Activated CD8-positive, alpha-beta T cell treated with anti-CD3 and anti-CD28 coated beads for 36 hours (primary cell): Measurements from ENCODE around the gene ZNF574. TPM values are rescaled to one million over a fixed set of nuclear protein-coding genes. Genes with fewer than 3 reads are reported as not detected.
A peak's percentile ranks its signal among the peaks of the same experiment; 100 is the strongest.
"Not testable (repeated sequence)": the region's sequence is repeated elsewhere in the genome, so short reads cannot be mapped to it uniquely, and the experiment has no call there.

Source experiments
- ATAC-seq: fragments of 200-7000 bp; cut with Tn5 transposase; one replicate; pipeline ENCODE4 v1.10.0; 2021; ENCODE audit warnings: mild to moderate bottlenecking, moderate library complexity
- CTCF ChIA-PET: fragments of 350-600 bp; sonication (Branson Sonifier 250); formaldehyde crosslinking; loops from one replicate; lab custom pipeline; 2021; ENCODE audit warnings: antibody characterized with exemption; lab: Charles Lee
- POLR2A ChIA-PET: fragments of 350-600 bp; sonication (Branson Sonifier 250); formaldehyde crosslinking; loops from one replicate; lab custom pipeline; 2021; ENCODE audit warnings: antibody characterized with exemption; lab: Charles Lee
- DNase-seq: peaks from one replicate; pipeline ENCODE4 v3.0.0-alpha.2; 2020
- H3K27ac Mint-ChIP-seq: one replicate; pipeline ENCODE4 v1.8.0; 2021; ENCODE audit warnings: mild to moderate bottlenecking, mixed read lengths
- H3K27me3 Mint-ChIP-seq: one replicate; pipeline ENCODE4 v1.8.0; 2021; ENCODE audit warnings: mixed read lengths
- H3K36me3 Mint-ChIP-seq: one replicate; pipeline ENCODE4 v1.8.0; 2021; ENCODE audit warnings: low read depth, mixed read lengths
- H3K4me1 Mint-ChIP-seq: one replicate; pipeline ENCODE4 v1.8.0; 2021; ENCODE audit warnings: low read depth, mixed read lengths
- H3K4me3 Mint-ChIP-seq: one replicate; pipeline ENCODE4 v1.8.0; 2021; ENCODE audit warnings: mild to moderate bottlenecking, moderate library complexity, mixed read lengths
- H3K9me3 Mint-ChIP-seq: one replicate; pipeline ENCODE4 v1.8.0; 2021; ENCODE audit warnings: mixed read lengths
- CTCF ChIP-seq: fragments of 200-600 bp; IDR thresholded peaks from one replicate; pipeline ENCODE4 v1.8.0; 2022; ENCODE audit warnings: antibody characterized with exemption, mild to moderate bottlenecking
- intact Hi-C: fragments of 100-400 bp; cut with micrococcal nuclease; formaldehyde crosslinking; loops from one replicate; pipeline ENCODE4 v1.10.0; 2022
- total RNA-seq, 2 experiments: library from RNA; stranded (reverse); gene quantifications; one replicate each; pipeline ENCODE4 v1.2.3, GENCODE V29; 2021

The ZNF574 gene
- total RNA-seq, 2 experiments from 2014 or later, result 12.4 to 12.8 TPM

- H3K4me1 Mint-ChIP-seq, result peaks cover 3% of the 10 kb centered on the region
- ATAC-seq (no peak), DNase-seq (no peak)
- H3K4me3 Mint-ChIP-seq, result no peak overlapping the region
- H3K27me3 Mint-ChIP-seq, result no peaks in the 10 kb centered on the region
- no peak for TF ChIP-seq CTCF
- H3K36me3 Mint-ChIP-seq, result no peaks in the 10 kb centered on the region
- H3K9me3 Mint-ChIP-seq, result no peaks in the 10 kb centered on the region
- CTCF ChIA-PET, result no interaction called here
- POLR2A ChIA-PET, result no interaction called here
- intact Hi-C loops, result no loop called here
- H3K27ac Mint-ChIP-seq, result no peak overlapping the region
Measured at GRCh38 chr19:42033413-42033812, 42.6 kb upstream of the ZNF574 start.

- intact Hi-C loops, H3K9me3 Mint-ChIP-seq, H3K27ac Mint-ChIP-seq, H3K4me3 Mint-ChIP-seq, H3K27me3 Mint-ChIP-seq, H3K36me3 Mint-ChIP-seq, H3K4me1 Mint-ChIP-seq, POLR2A ChIA-PET: not testable (repeated sequence)
- ATAC-seq, result peak; percentile 97
- TF ChIP-seq CTCF, result peak; percentile 97
- CTCF ChIA-PET, result interaction anchor here (0.6 to 2.0 kb wide), 35 partner anchors 8 to 407 kb away, joined by 3 to 11 read pairs (median 4); partner anchors contain the start of genes RABAC1 and RPS19
- peak; percentile 79 for DNase-seq
Measured at GRCh38 chr19:42034640-42035391, 41.1 kb upstream of the ZNF574 start.

GRCh38 chr19:42037649-42038048 lies 38.3 kb upstream of the ZNF574 start:
- ChIA-PET CTCF (interaction anchor here (1.7 kb wide), 1 partner anchor 9 kb away, joined by 12 read pairs; no protein-coding TSS in a partner anchor), POLR2A (interaction anchor here (0.9 kb wide), 1 partner anchor 12 kb away, joined by 3 read pairs; no protein-coding TSS in a partner anchor)
- Mint-ChIP-seq H3K27me3 (no peaks in the 10 kb centered on the region), H3K4me1 (peaks cover 3% of the 10 kb centered on the region), H3K9me3 (no peaks in the 10 kb centered on the region), H3K27ac (no peak overlapping the region), H3K36me3 (no peaks in the 10 kb centered on the region), H3K4me3 (no peak overlapping the region)
- no peak for TF ChIP-seq CTCF
- intact Hi-C loops, result no loop called here
- DNase-seq (no peak), ATAC-seq (no peak)

GRCh38 chr19:42038666-42039065 lies 37.3 kb upstream of the ZNF574 start:
- DNase-seq (no peak), ATAC-seq (no peak)
- H3K36me3 Mint-ChIP-seq, result no peaks in the 10 kb centered on the region
- no peaks in the 10 kb centered on the region for H3K9me3 Mint-ChIP-seq
- no peaks in the 10 kb centered on the region for H3K27me3 Mint-ChIP-seq
- POLR2A ChIA-PET, result interaction anchor here (0.9 kb wide), 1 partner anchor 11 kb away, joined by 3 read pairs; no protein-coding TSS in a partner anchor
- H3K4me3 Mint-ChIP-seq, result no peak overlapping the region
- intact Hi-C loops, result no loop called here
- peaks cover 3% of the 10 kb centered on the region for H3K4me1 Mint-ChIP-seq
- CTCF ChIA-PET, result interaction anchor here (0.7 to 1.7 kb wide), 2 partner anchors 8 to 10 kb away, joined by 3 to 12 read pairs; no protein-coding TSS in a partner anchor
- TF ChIP-seq CTCF, result no peak
- no peak overlapping the region for H3K27ac Mint-ChIP-seq

- CTCF ChIA-PET, result interaction anchor here (3.0 kb wide), 1 partner anchor 12 kb away, joined by 13 read pairs; no protein-coding TSS in a partner anchor
- no peak for DNase-seq
- no peaks in the 10 kb centered on the region for H3K9me3 Mint-ChIP-seq
- no peak overlapping the region for H3K4me3 Mint-ChIP-seq
- H3K27ac Mint-ChIP-seq, result no peak overlapping the region
- H3K4me1 Mint-ChIP-seq, result no peaks in the 10 kb centered on the region
- H3K27me3 Mint-ChIP-seq, result no peaks in the 10 kb centered on the region
- POLR2A ChIA-PET, result no interaction called here
- no peak for ATAC-seq
- no peaks in the 10 kb centered on the region for H3K36me3 Mint-ChIP-seq
- intact Hi-C loops, result no loop called here
- TF ChIP-seq CTCF, result no peak
Measured at GRCh38 chr19:42040031-42040430, 35.9 kb upstream of the ZNF574 start.

- CTCF ChIA-PET, result interaction anchor here (3.0 kb wide), 1 partner anchor 12 kb away, joined by 13 read pairs; no protein-coding TSS in a partner anchor
- H3K4me3 Mint-ChIP-seq, H3K36me3 Mint-ChIP-seq, DNase-seq, intact Hi-C loops, ATAC-seq, POLR2A ChIA-PET, H3K9me3 Mint-ChIP-seq, H3K4me1 Mint-ChIP-seq, H3K27ac Mint-ChIP-seq, H3K27me3 Mint-ChIP-seq: not testable (repeated sequence)
Measured at GRCh38 chr19:42040491-42040890, 35.5 kb upstream of the ZNF574 start.
